ENCODE data around the gene TMEM163.

DNA sequence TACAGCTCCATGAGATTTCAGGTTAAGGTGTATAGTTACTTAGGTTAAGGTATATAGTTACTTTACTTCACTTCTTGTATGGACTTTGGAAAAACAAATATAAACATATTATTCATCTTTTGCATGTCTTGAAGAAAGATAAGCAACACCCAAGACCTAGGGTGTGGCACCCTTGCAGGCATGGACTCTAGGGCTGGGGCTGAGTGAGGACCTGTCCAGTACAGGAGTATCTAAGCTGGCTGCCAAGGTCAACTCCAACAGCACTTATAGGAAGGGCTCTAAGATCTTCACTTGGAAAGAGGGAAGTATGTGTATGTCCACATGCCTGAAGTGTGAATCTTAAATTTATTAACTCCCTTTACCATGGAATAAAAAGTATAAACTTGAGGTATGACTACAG lies 7.1 kb upstream of the TMEM163 start:
- TF ChIP-seq POLR2A (IDR thresholded peaks at IDR 0.05; ENCODE audit: low read depth, low read length), result no peak
- TF ChIP-seq TAF1 (IDR thresholded peaks at IDR 0.05; ENCODE audit: low read depth, low read length), result no peak
- TF ChIP-seq POLR2AphosphoS5 (IDR thresholded peaks at IDR 0.05; ENCODE audit: low read depth, low read length), result no peak
- TF ChIP-seq SPI1 (IDR thresholded peaks at IDR 0.05; ENCODE audit: low read depth, low read length), result no peak
- TF ChIP-seq PAX5 (IDR thresholded peaks at IDR 0.05; ENCODE audit: insufficient read depth, low read length, severe bottlenecking), result no peak
- no peak for TF ChIP-seq POU2F2 (IDR thresholded peaks at IDR 0.05; ENCODE audit: low read depth, low read length)
